ENCODE measurements around the gene SAMD4B.
"Not testable (repeated sequence)": the region's sequence is repeated elsewhere in the genome, so short reads cannot be mapped to it uniquely, and the experiment has no call there.

SAMD4B gene

GRCh38 chr19:39372047-39372802, 30.0 kb downstream of the SAMD4B start:
- no peak for DNase-seq

- DNase-seq = no peak
These were observed 30.7 kb downstream of the SAMD4B start for GRCh38 chr19:39372941-39373340.

GRCh38 chr19:39375929-39376328, 33.7 kb downstream of the SAMD4B start:
- DNase-seq = no peak

- no peak for DNase-seq
These were observed 35.4 kb downstream of the SAMD4B start for GRCh38 chr19:39377373-39378362.

GRCh38 chr19:39379366-39379765, 37.1 kb downstream of the SAMD4B start:
- DNase-seq = not testable (repeated sequence)

GRCh38 chr19:39379865-39380396, 37.7 kb downstream of the SAMD4B start:
- no peak for DNase-seq

GRCh38 chr19:39380521-39381502, 38.6 kb downstream of the SAMD4B start:
- DNase-seq = no peak

GRCh38 chr19:39381910-39382611, 39.8 kb downstream of the SAMD4B start:
- no peak for DNase-seq

- no peak for DNase-seq
These were observed 41.0 kb downstream of the SAMD4B start for GRCh38 chr19:39382991-39383828.

GRCh38 chr19:39384839-39385568, 42.8 kb downstream of the SAMD4B start:
- no peak for DNase-seq

GRCh38 chr19:39385629-39386411, 43.6 kb downstream of the SAMD4B start:
- no peak for DNase-seq

GRCh38 chr19:39386557-39386956, 44.3 kb downstream of the SAMD4B start:
- no peak for DNase-seq

GRCh38 chr19:39388657-39389056, 46.4 kb downstream of the SAMD4B start:
- no peak for DNase-seq

GRCh38 chr19:39389631-39390414, 47.6 kb downstream of the SAMD4B start:
- no peak for DNase-seq

GRCh38 chr19:39390451-39390750, 48.2 kb downstream of the SAMD4B start:
- DNase-seq = peak in 1 of 2 experiments; percentile 82

- DNase-seq = peak; percentile 93 to 96
These were observed 48.7 kb downstream of the SAMD4B start, which contains the start of the genes MED29 and PAF1 for GRCh38 chr19:39390751-39391437. MED29 (plus strand) TSS chr19:39391378; CDS start chr19:39391423, 45 bp downstream. PAF1 (minus strand) TSS chr19:39391106; CDS start chr19:39390864, 242 bp downstream.
